K562 (cell line): Measurements from ENCODE around the gene MMEL1. TPM values are rescaled to one million over a fixed set of nuclear protein-coding genes. Genes with fewer than 3 reads are reported as not detected.

Experiments
- ESRRB ChIP-seq: fragments of 250-450 bp; sonication (Bioruptor Pico); IDR thresholded peaks from 2 replicates; pipeline ENCODE4 v1.5.0; 2020; ENCODE audit warnings: mild to moderate bottlenecking, moderate library complexity, borderline replicate concordance
- GTF2E2 ChIP-seq: fragments of 200-800 bp; sonication (Bioruptor generic); IDR thresholded peaks from 2 replicates; pipeline ENCODE4 v1.6.1; 2016; ENCODE audit warnings: missing genetic modification characterization, missing compliant biosample characterization
- KDM1A ChIP-seq, 2 experiments: fragments of 450-650 bp; IDR thresholded peaks; 2 replicates each; pipeline ENCODE4 v1.6.1; 2016; ENCODE audit warnings: mild to moderate bottlenecking in 2 of 2
- KLF10 ChIP-seq: fragments of 250-450 bp; sonication (Bioruptor Pico); IDR thresholded peaks from 2 replicates; pipeline ENCODE4 v1.6.1; 2021; ENCODE audit warnings: matching md5 sums
- MXI1 ChIP-seq: IDR thresholded peaks from 2 replicates; pipeline ENCODE4 v1.6.1; 2011; ENCODE audit warnings: low read depth, mild to moderate bottlenecking, improper control_type of control experiment, low read length
- NUFIP1 ChIP-seq: fragments of 450-650 bp; IDR thresholded peaks from 2 replicates; pipeline ENCODE4 v1.6.1; 2018; ENCODE audit not compliant: partially characterized antibody
- POLR2B ChIP-seq: fragments of 450-650 bp; IDR thresholded peaks from 2 replicates; pipeline ENCODE4 v1.6.1; 2018; ENCODE audit warnings: low read depth; ENCODE audit not compliant: partially characterized antibody
- ZEB2 ChIP-seq: fragments of 450-650 bp; IDR thresholded peaks from 2 replicates; pipeline ENCODE4 v1.6.1; 2016
- ZFPM2 ChIP-seq: fragments of 250-450 bp; sonication (Bioruptor Pico); IDR thresholded peaks from 2 replicates; pipeline ENCODE4 v1.5.1; 2022; ENCODE audit warnings: mild to moderate bottlenecking
- polyA plus RNA-seq, 8 experiments: library from polyadenylated mRNA; depleted of rRNA in 4 of 8; stranded (reverse) in 5 of 8; unstranded in 3 of 8; fragments of >200 nt; fragmentation: Nextera tagmentation in 2 of 8; fragmentation: Illumina TruSeq in 1 of 8; extraction: Ambion mirVana in 2 of 8; extraction: Trizol in 1 of 8; gene quantifications; 2 replicates each; pipeline versions ENCODE4 v1.2.1 to v1.2.3, GENCODE V29; 2011 to 2014; ENCODE audit warnings: inconsistent platforms in 1 of 8, missing spikeins in 1 of 8
- total RNA-seq, 7 experiments: library from RNA; depleted of rRNA in 6 of 7; stranded (reverse); fragments of >200 nt in 6 of 7; fragmentation: Illumina TruSeq in 2 of 7; extraction: Trizol in 2 of 7; gene quantifications; 2 replicates each; pipeline versions ENCODE4 v1.2.1 to v1.2.3, GENCODE V29; 2011 to 2021; ENCODE audit warnings: low replicate concordance in 1 of 7
- TF ChIP-seq, protein P1 (sequence below): fragments of 450-650 bp; IDR thresholded peaks from 2 replicates; pipeline ENCODE4 v1.6.1; 2016; ENCODE audit warnings: mild to moderate bottlenecking, moderate library complexity
- TF ChIP-seq, protein P2 (sequence below): fragments of 450-650 bp; IDR thresholded peaks from 2 replicates; pipeline ENCODE4 v1.6.1; 2018; ENCODE audit not compliant: partially characterized antibody

MMEL1 gene
- total and polyA plus RNA-seq, 9 of the 15 experiments (the other 6 are each of a cell fraction or from before 2014, with no cell fraction given), result not detected

DNA sequence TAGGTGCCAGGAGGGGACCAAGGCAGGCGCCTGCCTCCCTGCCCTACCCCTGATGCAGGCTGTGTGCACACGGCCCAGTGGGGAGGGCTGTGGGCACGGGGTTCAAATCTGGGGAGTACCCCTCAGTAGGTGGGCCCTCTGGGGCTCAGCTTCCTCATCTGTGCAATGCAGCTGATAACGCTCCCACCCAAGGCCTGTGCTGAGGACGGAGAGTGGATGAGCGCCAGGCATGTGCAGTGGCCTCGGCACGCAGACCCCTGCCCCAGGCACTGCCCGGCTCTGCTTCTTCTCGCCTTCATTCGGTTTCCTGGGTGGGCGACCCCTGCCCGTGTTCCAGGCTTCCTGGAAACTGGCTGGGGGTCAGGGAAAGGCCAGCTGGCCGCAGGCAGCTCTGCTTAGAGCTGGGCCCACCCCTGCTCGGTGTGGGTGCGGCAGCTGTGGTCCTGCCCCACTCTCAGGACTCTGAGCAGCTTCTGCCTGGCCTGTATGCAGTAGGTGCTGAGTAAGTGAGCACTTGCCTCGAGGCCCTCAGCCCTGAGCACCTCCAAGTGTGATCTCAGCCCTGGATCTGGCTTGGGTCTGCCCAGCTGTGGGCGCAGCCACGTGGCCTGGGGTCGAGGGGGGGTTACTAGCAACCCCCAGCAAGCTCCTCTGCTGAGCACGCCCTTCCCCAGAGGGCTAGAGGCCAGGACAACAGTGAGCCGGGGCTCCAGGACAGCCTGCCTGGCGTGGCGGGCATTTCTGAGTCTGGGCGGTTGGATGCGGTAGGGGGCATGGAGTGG is 88.5 kb downstream of the MMEL1 start (continued):
- TF ChIP-seq, protein P1, sequence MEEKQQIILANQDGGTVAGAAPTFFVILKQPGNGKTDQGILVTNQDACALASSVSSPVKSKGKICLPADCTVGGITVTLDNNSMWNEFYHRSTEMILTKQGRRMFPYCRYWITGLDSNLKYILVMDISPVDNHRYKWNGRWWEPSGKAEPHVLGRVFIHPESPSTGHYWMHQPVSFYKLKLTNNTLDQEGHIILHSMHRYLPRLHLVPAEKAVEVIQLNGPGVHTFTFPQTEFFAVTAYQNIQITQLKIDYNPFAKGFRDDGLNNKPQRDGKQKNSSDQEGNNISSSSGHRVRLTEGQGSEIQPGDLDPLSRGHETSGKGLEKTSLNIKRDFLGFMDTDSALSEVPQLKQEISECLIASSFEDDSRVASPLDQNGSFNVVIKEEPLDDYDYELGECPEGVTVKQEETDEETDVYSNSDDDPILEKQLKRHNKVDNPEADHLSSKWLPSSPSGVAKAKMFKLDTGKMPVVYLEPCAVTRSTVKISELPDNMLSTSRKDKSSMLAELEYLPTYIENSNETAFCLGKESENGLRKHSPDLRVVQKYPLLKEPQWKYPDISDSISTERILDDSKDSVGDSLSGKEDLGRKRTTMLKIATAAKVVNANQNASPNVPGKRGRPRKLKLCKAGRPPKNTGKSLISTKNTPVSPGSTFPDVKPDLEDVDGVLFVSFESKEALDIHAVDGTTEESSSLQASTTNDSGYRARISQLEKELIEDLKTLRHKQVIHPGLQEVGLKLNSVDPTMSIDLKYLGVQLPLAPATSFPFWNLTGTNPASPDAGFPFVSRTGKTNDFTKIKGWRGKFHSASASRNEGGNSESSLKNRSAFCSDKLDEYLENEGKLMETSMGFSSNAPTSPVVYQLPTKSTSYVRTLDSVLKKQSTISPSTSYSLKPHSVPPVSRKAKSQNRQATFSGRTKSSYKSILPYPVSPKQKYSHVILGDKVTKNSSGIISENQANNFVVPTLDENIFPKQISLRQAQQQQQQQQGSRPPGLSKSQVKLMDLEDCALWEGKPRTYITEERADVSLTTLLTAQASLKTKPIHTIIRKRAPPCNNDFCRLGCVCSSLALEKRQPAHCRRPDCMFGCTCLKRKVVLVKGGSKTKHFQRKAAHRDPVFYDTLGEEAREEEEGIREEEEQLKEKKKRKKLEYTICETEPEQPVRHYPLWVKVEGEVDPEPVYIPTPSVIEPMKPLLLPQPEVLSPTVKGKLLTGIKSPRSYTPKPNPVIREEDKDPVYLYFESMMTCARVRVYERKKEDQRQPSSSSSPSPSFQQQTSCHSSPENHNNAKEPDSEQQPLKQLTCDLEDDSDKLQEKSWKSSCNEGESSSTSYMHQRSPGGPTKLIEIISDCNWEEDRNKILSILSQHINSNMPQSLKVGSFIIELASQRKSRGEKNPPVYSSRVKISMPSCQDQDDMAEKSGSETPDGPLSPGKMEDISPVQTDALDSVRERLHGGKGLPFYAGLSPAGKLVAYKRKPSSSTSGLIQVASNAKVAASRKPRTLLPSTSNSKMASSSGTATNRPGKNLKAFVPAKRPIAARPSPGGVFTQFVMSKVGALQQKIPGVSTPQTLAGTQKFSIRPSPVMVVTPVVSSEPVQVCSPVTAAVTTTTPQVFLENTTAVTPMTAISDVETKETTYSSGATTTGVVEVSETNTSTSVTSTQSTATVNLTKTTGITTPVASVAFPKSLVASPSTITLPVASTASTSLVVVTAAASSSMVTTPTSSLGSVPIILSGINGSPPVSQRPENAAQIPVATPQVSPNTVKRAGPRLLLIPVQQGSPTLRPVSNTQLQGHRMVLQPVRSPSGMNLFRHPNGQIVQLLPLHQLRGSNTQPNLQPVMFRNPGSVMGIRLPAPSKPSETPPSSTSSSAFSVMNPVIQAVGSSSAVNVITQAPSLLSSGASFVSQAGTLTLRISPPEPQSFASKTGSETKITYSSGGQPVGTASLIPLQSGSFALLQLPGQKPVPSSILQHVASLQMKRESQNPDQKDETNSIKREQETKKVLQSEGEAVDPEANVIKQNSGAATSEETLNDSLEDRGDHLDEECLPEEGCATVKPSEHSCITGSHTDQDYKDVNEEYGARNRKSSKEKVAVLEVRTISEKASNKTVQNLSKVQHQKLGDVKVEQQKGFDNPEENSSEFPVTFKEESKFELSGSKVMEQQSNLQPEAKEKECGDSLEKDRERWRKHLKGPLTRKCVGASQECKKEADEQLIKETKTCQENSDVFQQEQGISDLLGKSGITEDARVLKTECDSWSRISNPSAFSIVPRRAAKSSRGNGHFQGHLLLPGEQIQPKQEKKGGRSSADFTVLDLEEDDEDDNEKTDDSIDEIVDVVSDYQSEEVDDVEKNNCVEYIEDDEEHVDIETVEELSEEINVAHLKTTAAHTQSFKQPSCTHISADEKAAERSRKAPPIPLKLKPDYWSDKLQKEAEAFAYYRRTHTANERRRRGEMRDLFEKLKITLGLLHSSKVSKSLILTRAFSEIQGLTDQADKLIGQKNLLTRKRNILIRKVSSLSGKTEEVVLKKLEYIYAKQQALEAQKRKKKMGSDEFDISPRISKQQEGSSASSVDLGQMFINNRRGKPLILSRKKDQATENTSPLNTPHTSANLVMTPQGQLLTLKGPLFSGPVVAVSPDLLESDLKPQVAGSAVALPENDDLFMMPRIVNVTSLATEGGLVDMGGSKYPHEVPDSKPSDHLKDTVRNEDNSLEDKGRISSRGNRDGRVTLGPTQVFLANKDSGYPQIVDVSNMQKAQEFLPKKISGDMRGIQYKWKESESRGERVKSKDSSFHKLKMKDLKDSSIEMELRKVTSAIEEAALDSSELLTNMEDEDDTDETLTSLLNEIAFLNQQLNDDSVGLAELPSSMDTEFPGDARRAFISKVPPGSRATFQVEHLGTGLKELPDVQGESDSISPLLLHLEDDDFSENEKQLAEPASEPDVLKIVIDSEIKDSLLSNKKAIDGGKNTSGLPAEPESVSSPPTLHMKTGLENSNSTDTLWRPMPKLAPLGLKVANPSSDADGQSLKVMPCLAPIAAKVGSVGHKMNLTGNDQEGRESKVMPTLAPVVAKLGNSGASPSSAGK, result peak; percentile 86
- TF ChIP-seq KDM1A (IDR thresholded peaks at IDR 0.05) (no peak; a peak in 1 of 4 replicates), GTF2E2 (no peak), ZEB2 (no peak), KLF10 (CRISPR knock-in tag) (no peak), POLR2B (no peak), MXI1 (no peak), ZFPM2 (CRISPR knock-in tag) (no peak), NUFIP1 (no peak), ESRRB (CRISPR knock-in tag) (no peak)
- TF ChIP-seq, protein P2, sequence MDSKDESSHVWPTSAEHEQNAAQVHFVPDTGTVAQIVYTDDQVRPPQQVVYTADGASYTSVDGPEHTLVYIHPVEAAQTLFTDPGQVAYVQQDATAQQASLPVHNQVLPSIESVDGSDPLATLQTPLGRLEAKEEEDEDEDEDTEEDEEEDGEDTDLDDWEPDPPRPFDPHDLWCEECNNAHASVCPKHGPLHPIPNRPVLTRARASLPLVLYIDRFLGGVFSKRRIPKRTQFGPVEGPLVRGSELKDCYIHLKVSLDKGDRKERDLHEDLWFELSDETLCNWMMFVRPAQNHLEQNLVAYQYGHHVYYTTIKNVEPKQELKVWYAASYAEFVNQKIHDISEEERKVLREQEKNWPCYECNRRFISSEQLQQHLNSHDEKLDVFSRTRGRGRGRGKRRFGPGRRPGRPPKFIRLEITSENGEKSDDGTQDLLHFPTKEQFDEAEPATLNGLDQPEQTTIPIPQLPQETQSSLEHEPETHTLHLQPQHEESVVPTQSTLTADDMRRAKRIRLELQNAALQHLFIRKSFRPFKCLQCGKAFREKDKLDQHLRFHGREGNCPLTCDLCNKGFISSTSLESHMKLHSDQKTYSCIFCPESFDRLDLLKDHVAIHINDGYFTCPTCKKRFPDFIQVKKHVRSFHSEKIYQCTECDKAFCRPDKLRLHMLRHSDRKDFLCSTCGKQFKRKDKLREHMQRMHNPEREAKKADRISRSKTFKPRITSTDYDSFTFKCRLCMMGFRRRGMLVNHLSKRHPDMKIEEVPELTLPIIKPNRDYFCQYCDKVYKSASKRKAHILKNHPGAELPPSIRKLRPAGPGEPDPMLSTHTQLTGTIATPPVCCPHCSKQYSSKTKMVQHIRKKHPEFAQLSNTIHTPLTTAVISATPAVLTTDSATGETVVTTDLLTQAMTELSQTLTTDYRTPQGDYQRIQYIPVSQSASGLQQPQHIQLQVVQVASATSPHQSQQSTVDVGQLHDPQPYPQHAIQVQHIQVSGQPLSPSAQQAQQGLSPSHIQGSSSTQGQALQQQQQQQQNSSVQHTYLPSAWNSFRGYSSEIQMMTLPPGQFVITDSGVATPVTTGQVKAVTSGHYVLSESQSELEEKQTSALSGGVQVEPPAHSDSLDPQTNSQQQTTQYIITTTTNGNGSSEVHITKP, result peak; percentile 54
